ENCODE measurements around the gene FNDC8.
"Not testable (repeated sequence)": the region's sequence is repeated elsewhere in the genome, so short reads cannot be mapped to it uniquely, and the experiment has no call there.

The FNDC8 gene

DNA sequence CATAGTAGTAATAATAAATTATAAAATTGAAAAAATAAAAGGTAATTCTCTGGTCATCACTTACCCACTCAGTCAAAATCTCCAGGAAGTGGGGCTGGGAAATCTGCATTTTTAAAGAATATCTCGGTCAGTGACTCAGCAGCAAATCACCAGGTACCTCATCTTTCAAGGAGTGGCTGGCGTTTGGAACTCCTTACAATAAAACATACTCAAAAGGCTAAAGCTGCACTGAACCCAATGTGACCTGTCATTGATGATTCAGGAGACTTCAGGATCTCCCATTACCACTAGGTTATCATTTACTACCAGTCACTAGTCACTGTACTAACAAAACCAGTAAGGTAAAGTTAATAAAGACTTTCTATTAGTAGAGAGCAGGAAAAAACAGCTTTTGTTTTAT lies 36.4 kb upstream of the FNDC8 start:
- FAIRE-seq (no peak), DNase-seq (ENCODE audit: insufficient read length) (no peak)
- TF ChIP-seq POLR2AphosphoS5 (IDR thresholded peaks at IDR 0.05; ENCODE audit: low read depth, low read length): no peak
- TF ChIP-seq TAF1 (IDR thresholded peaks at IDR 0.05; ENCODE audit: borderline replicate concordance, low read depth, low read length): no peak
- TF ChIP-seq POLR2A (IDR thresholded peaks at IDR 0.05; ENCODE audit: low read depth, low read length): no peak

DNA sequence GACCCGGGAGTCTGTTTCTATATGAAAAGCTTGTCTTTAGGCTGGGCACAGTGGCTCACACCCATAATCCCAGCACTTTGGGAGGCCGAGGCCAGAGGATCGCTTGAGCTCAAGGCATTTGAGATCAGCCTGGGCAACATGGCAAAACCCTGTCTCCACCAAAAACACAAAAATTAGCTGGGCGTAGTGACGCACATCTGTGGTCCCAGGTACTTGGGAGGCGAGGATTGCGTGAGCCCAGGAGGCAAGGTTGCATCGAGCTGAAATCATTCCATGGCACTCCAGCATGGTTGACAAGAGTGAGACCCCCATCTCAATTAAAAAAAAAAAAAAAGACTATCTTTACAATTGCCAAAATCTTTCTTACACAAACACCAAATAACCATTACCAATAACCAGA lies 35.3 kb upstream of the FNDC8 start:
- FAIRE-seq (no peak), DNase-seq (ENCODE audit: insufficient read length) (no peak)
- no peak for TF ChIP-seq TAF1 (IDR thresholded peaks at IDR 0.05; ENCODE audit: borderline replicate concordance, low read depth, low read length)
- TF ChIP-seq POLR2A (IDR thresholded peaks at IDR 0.05; ENCODE audit: low read depth, low read length): no peak
- TF ChIP-seq POLR2AphosphoS5 (IDR thresholded peaks at IDR 0.05; ENCODE audit: low read depth, low read length): no peak

DNA sequence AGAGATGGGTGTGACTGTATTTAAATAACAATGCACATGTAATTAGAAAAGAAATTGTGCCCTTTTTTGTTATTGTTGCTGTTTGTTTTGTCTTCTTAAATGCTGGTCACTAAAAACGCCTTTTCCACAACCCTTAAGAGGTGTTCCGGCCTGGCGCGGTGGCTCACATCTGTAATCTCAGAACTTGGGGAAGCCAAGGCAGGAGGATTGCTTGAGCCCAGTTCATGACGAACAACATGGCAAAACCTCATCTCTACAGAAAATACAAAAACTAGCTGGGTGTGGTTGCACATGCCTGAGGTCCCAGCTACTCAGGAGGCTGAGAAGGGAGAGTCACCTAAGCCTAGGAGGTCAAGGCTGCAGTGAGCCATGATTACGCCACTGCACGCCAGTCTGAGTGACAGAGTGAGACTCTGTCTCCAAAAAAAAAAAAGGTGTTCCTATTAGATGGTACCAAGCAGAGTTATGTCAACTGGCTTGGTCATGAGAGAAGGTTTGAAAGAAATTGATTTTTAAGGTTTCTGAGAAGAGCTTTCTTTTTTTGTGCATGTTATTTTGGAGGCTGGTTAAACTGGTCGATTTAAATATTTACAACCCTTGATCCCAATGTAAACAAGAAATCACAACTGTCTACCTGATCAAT lies 34.4 kb upstream of the FNDC8 start:
- no peak for TF ChIP-seq POLR2AphosphoS5 (IDR thresholded peaks at IDR 0.05; ENCODE audit: low read depth, low read length)
- no peak for TF ChIP-seq POLR2A (IDR thresholded peaks at IDR 0.05; ENCODE audit: low read depth, low read length)
- no peak for TF ChIP-seq TAF1 (IDR thresholded peaks at IDR 0.05; ENCODE audit: borderline replicate concordance, low read depth, low read length)
- no peak for DNase-seq (ENCODE audit: insufficient read length)
- FAIRE-seq: no peak

DNA sequence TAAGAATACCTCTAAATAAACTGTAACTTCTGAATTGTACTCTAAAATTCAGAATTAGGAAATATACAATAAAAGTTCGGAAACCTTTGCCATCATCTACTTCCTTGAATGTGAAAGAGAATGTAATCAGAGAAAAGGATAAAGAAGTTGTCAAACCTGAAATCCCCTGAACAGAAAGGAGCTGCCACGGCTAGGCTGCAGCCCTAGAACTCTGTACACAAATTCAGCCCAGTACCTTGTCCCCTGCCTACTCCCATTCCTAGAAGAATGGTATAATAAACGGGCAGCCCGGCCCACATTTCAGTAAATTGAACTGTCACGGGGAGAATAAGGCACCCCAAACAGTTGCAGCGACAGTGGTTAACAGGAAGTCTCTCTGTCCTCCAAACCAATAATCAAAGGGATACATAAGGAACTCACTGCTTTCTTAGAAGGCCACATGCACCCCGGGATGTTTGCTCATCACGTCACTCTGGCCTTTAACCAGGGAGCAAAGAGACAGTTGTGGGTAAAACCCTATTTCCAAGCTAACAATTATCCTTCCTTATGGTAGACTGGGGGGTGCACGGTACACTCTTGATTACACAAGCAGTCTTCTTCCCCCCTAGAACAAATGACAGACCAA lies 33.6 kb upstream of the FNDC8 start:
- FAIRE-seq (peak; percentile 44), DNase-seq (ENCODE audit: insufficient read length) (no peak)
- no peak for TF ChIP-seq TAF1 (IDR thresholded peaks at IDR 0.05; ENCODE audit: borderline replicate concordance, low read depth, low read length)
- no peak for TF ChIP-seq POLR2AphosphoS5 (IDR thresholded peaks at IDR 0.05; ENCODE audit: low read depth, low read length)
- peak; percentile 15; the same call in 1 of the 2 replicates for TF ChIP-seq POLR2A (IDR thresholded peaks at IDR 0.05; ENCODE audit: low read depth, low read length)

DNA sequence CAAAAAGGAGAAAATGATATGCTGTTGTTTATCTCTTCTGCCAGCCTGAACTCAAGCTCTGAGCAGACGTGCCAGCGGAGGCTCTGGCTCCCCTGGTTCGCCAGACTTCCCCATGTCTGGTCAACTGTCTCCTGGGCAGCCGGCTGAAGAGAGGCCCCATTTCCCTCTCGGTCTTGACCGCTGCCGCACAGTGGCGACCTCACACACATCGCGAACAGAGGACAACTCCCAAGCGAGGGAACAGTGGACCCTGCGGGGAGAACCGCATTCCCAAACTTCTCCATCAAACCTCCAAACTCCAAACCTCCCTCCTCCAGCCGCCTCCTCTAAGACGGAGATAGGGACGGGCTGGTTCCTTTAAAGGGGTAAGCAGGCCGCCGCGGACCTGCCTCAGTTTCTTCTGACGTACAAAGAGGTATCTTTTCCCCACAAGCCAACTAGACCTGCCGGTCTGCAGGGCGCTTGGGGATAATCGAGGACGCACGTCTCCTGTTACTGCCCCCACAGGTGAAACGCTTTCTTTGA lies 33.0 kb upstream of the FNDC8 start:
- FAIRE-seq (no peak), DNase-seq (ENCODE audit: insufficient read length) (no peak)

DNA sequence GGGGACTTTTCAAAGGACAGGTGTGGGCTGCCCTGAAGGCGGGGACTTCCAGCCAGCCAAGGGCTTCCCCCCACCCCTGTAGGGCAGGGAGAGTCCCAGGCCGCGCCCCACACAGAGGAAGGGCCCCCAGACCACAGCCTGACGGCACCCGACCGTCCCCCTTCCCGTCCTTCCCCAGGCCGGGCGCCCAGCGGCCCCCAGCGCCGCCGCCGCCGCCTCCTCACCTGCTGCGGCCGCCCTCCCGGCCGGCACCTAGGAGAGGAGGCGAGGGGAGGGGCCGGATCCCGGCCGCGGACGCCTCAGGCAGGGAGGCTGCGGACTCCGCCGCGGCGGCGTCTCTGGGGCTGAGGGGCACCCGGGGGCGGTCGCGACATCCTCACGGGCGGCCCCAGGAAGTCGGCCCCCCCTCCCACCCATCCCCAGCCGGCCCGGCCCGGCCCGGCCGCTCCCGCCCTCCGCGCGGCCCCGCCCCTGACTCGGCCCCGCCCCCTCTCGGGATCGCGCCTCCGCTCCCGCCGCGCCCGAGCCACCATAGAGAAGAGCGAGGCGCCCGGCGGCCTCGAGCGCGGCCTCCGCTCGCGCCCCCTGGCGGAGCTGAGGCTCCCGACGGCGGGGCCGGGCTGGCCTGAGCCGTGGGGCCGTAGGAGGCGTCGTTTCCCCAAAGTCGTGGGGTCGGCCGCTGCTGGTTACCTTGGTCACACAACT lies 32.4 kb upstream of the FNDC8 start:
- DNase-seq (ENCODE audit: insufficient read length) (peak; percentile 72), FAIRE-seq (peak; percentile 91)
- 0 out of 2 replicates have a peak, but pooled peaks have one; percentile 12 for TF ChIP-seq POLR2A (IDR thresholded peaks at IDR 0.05; ENCODE audit: low read depth, low read length)
- no peak for TF ChIP-seq TAF1 (IDR thresholded peaks at IDR 0.05; ENCODE audit: borderline replicate concordance, low read depth, low read length)

More for the DNA sequence above, 33.0 kb upstream of the FNDC8 start:
- TF ChIP-seq TAF1 (IDR thresholded peaks at IDR 0.05; ENCODE audit: borderline replicate concordance, low read depth, low read length) (peak; percentile 46; the same call in 1 of the 2 replicates), POLR2AphosphoS5 (IDR thresholded peaks at IDR 0.05; ENCODE audit: low read depth, low read length) (peak; percentile 73; the same call in 1 of the 2 replicates), POLR2A (IDR thresholded peaks at IDR 0.05; ENCODE audit: low read depth, low read length) (peak; percentile 74)

DNA sequence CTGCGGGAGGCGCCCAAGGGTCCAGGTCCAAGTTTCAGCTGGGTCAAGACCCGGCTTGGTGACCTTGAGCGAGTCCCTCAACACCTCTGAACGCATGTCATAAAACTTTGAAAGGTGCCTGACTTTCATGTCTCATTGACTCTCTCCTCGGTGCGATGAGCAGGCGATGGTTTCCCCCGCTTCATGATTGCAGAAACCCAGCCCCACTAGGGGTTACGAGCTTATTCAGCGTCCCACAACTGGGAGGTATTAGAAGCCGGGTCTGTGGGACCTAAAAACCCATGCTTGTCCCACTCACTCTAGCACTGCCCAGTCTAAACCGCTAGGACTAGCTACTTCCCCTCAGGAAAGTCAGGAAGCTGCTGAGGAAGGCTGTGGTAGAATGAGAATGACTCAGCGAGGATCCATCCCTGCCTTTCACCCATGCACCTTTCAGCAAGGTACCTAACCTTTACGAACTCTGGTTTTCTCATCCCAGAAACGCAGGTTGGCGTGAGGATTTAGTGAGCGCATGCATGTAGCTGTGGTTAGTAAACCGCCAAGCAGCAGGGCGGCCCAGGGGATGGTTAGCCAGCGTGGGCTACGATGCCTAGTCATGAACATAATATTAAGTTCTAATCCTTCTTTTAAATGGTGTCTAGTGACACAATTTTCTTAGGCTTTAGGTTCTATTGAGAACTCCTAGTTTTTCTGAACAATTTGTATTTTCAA lies 31.7 kb upstream of the FNDC8 start:
- no peak for DNase-seq (ENCODE audit: insufficient read length)
- no peak for FAIRE-seq
- TF ChIP-seq TAF1 (IDR thresholded peaks at IDR 0.05; ENCODE audit: borderline replicate concordance, low read depth, low read length): no peak
- TF ChIP-seq POLR2AphosphoS5 (IDR thresholded peaks at IDR 0.05; ENCODE audit: low read depth, low read length): no peak
- no peak; the same call in 1 of the 2 replicates for TF ChIP-seq POLR2A (IDR thresholded peaks at IDR 0.05; ENCODE audit: low read depth, low read length)

DNA sequence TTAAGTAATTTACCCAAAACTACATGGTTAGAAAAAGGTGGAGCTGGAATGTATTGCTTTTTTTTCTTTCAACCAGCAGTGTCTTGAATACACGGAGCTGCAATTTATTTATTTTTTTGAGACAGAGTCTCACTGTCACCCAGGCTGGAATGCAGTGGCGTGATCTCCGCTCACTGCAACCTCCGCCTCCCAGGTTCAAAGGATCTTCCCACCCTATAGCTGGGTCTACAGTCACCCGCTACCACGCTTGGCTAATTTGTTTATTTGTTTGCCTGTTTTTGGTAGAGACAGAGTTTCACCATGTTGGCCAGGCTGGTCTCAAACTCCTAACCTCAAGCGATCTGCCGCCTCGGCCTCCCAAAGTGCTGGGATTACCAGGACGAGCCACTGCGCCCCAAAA lies 30.7 kb upstream of the FNDC8 start:
- DNase-seq (ENCODE audit: insufficient read length); FAIRE-seq: not testable (repeated sequence)

DNA sequence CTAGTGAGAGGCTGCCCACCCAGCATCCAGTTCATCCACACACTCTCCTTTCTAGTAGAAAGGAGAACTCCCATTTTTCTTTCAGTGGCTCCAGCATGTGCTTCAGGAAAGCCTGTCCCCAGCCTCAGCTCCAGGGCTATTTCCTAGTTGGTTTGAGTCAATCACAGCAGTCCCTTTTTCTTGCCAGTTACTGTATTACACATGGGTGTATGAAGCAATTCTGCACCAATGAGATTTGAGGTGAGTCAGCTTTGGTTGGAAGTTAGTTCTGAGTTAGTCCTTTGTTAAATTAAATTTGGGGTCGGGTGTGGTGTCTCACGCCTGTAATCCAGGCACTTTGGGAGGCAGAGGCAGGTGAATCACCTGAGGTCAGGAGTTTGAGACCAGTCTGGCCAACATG lies 26.5 kb upstream of the FNDC8 start:
- TF ChIP-seq POLR2AphosphoS5 (IDR thresholded peaks at IDR 0.05; ENCODE audit: low read depth, low read length): no peak
- no peak for TF ChIP-seq TAF1 (IDR thresholded peaks at IDR 0.05; ENCODE audit: borderline replicate concordance, low read depth, low read length)
- TF ChIP-seq POLR2A (IDR thresholded peaks at IDR 0.05; ENCODE audit: low read depth, low read length): no peak
- FAIRE-seq (no peak), DNase-seq (ENCODE audit: insufficient read length) (no peak)

DNA sequence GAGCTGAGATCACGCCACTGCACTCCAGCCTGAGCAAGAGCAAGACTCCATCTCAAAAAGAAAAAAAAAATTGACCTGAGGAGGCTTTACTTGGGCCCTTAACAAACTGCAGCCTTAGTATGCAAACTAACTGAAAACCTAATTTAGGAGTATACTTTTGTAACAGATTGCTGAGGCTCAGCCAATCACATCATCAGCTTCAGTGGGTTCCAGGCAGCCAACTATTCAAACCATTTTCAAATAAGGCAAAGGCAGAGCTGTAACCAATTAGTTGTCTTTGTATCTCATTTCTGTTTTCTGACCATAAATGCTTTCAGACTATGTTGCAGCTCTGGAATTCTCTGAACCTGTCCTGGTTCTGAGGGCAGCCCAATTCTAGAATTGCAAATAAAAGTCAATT lies 25.7 kb upstream of the FNDC8 start:
- FAIRE-seq (no peak), DNase-seq (ENCODE audit: insufficient read length) (no peak)
- TF ChIP-seq TAF1 (IDR thresholded peaks at IDR 0.05; ENCODE audit: borderline replicate concordance, low read depth, low read length) (no peak), POLR2AphosphoS5 (IDR thresholded peaks at IDR 0.05; ENCODE audit: low read depth, low read length) (no peak), POLR2A (IDR thresholded peaks at IDR 0.05; ENCODE audit: low read depth, low read length) (no peak)

DNA sequence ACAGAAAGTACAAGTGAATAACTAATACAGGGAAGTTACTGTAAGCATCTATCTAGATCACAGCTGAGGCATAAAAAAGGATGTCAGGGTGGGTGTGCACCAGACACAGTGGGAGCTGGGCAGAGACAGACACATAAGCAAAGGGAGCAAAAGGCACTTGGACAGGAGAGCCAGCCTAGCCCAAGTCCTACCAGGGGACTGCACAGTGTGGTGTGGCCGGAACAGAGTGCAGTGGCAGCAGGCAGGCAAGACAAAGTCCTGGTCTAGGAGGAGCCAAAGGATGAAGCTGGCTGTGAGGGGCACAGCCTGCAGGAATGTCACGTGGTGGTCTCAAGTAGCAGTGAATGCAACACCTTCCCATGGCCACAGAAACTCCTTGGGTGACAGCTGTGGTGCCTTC lies 23.6 kb upstream of the FNDC8 start:
- FAIRE-seq (no peak), DNase-seq (ENCODE audit: insufficient read length) (no peak)
- TF ChIP-seq POLR2AphosphoS5 (IDR thresholded peaks at IDR 0.05; ENCODE audit: low read depth, low read length): no peak

All from GM12892 (cell line).